NCI-H510A (cell line): ENCODE measurements around the gene SLFN12L.

Source experiments
- DNase-seq: peaks from one replicate; lab custom pipeline; 2025; lab: John Stamatoyannopoulos, UW

Gene SLFN12L

GRCh38 chr17:35432176-35433074 lies 105.1 kb downstream of the SLFN12L start, which contains the start of gene SLFN12:
Gene SLFN12, minus strand, starts transcription at chr17:35432500. Its CDS starts 9,472 bp downstream, at chr17:35423028.
- no peak for DNase-seq

GRCh38 chr17:35429702-35430101 lies 107.8 kb downstream of the SLFN12L start:
- DNase-seq: no peak

GRCh38 chr17:35428229-35428628 lies 109.2 kb downstream of the SLFN12L start:
- DNase-seq: no peak

GRCh38 chr17:35423761-35424160 lies 113.7 kb downstream of the SLFN12L start:
- no peak for DNase-seq
